Measurements from ENCODE around the gene RTP3. TPM values are rescaled to one million over a fixed set of nuclear protein-coding genes. Genes with fewer than 3 reads are reported as not detected.

Gene RTP3
- not detected for total RNA-seq
- long read RNA-seq, result 0 reads

GRCh38 chr3:46497556-46498265, at the start of gene RTP3:
TSS of gene RTP3 (plus strand) at chr3:46497976. CDS start at chr3:46498063, 87 bp downstream.
- intact Hi-C loops (cut with DNase I, micrococcal nuclease), result loop anchor here in 1 of 2 donors (10.0 kb wide), 1 partner anchor 47 kb away; no protein-coding TSS in a partner anchor
- no peak for DNase-seq
- no peak for ATAC-seq

GRCh38 chr3:46448721-46449120, 49.1 kb upstream of the RTP3 start:
- intact Hi-C loops (cut with DNase I, micrococcal nuclease), result no loop called here
- ATAC-seq, result no peak
- no peak for DNase-seq

GRCh38 chr3:46449755-46450552, 47.8 kb upstream of the RTP3 start:
- intact Hi-C loops (cut with DNase I, micrococcal nuclease), result no loop called here
- DNase-seq, result no peak

GRCh38 chr3:46453526-46454208, 44.1 kb upstream of the RTP3 start:
- intact Hi-C loops (cut with DNase I, micrococcal nuclease), result no loop called here
- ATAC-seq, result no peak
- no peak for DNase-seq

More at GRCh38 chr3:46449755-46450552, 47.8 kb upstream of the RTP3 start:
- no peak for ATAC-seq

- intact Hi-C loops (cut with DNase I, micrococcal nuclease), result no loop called here
- no peak for DNase-seq
- ATAC-seq, result no peak
Observed at GRCh38 chr3:46454209-46454595, 43.6 kb upstream of the RTP3 start.

- no peak for ATAC-seq
- intact Hi-C loops (cut with DNase I, micrococcal nuclease), result no loop called here
- DNase-seq, result no peak
Observed at GRCh38 chr3:46454606-46455005, 43.2 kb upstream of the RTP3 start.

GRCh38 chr3:46455231-46456115, 42.3 kb upstream of the RTP3 start:
- no peak for DNase-seq
- no peak for ATAC-seq
- intact Hi-C loops (cut with DNase I, micrococcal nuclease), result no loop called here

- ATAC-seq, result no peak
- intact Hi-C loops (cut with DNase I, micrococcal nuclease), result no loop called here
- no peak for DNase-seq
Observed at GRCh38 chr3:46456118-46456517, 41.7 kb upstream of the RTP3 start.

GRCh38 chr3:46460051-46460450, 37.7 kb upstream of the RTP3 start:
- ATAC-seq, result no peak
- intact Hi-C loops (cut with DNase I, micrococcal nuclease), result no loop called here
- DNase-seq, result no peak

- ATAC-seq (no peak), DNase-seq (no peak)
- intact Hi-C loops (cut with DNase I, micrococcal nuclease), result no loop called here
Observed at GRCh38 chr3:46462111-46462510, 35.7 kb upstream of the RTP3 start.

- ATAC-seq, result no peak
- intact Hi-C loops (cut with DNase I, micrococcal nuclease), result no loop called here
Observed at GRCh38 chr3:46462511-46462910, 35.3 kb upstream of the RTP3 start.

GRCh38 chr3:46463120-46463867, 34.5 kb upstream of the RTP3 start:
- DNase-seq (no peak), ATAC-seq (no peak)
- intact Hi-C loops (cut with DNase I, micrococcal nuclease), result no loop called here

More at GRCh38 chr3:46462511-46462910, 35.3 kb upstream of the RTP3 start:
- DNase-seq, result no peak

- ATAC-seq (no peak), DNase-seq (no peak)
- intact Hi-C loops (cut with DNase I, micrococcal nuclease), result no loop called here
Observed at GRCh38 chr3:46463868-46464241, 33.9 kb upstream of the RTP3 start.

GRCh38 chr3:46464326-46465195, 33.2 kb upstream of the RTP3 start, which contains the start of gene LTF:
TSS of gene LTF (minus strand) at chr3:46464905. CDS start at chr3:46464867, 38 bp downstream.
- DNase-seq (no peak), ATAC-seq (no peak)
- intact Hi-C loops (cut with DNase I, micrococcal nuclease), result no loop called here

- no peak for DNase-seq
- no peak for ATAC-seq
- intact Hi-C loops (cut with DNase I, micrococcal nuclease), result no loop called here
Observed at GRCh38 chr3:46465196-46465520, 32.6 kb upstream of the RTP3 start.

GRCh38 chr3:46466273-46466672, 31.5 kb upstream of the RTP3 start:
- DNase-seq (no peak), ATAC-seq (no peak)
- intact Hi-C loops (cut with DNase I, micrococcal nuclease), result no loop called here

- ATAC-seq (no peak), DNase-seq (no peak)
- intact Hi-C loops (cut with DNase I, micrococcal nuclease), result no loop called here
Observed at GRCh38 chr3:46466871-46467403, 30.8 kb upstream of the RTP3 start.

All from left colon (tissue), 2 donors.